Neural cell (in vitro differentiated cells): ENCODE measurements around the gene PACSIN2.

Experiments used
- MXI1 ChIP-seq: fragments of 450-650 bp; conservative IDR thresholded peaks from 2 replicates; pipeline ENCODE4 v1.6.1; 2014; ENCODE audit warnings: antibody characterized with exemption, mild to moderate bottlenecking; ENCODE audit not compliant: poor library complexity, severe bottlenecking
- TAF1 ChIP-seq: IDR thresholded peaks from 2 replicates; pipeline ENCODE4 v1.6.1; 2012; ENCODE audit warnings: low read depth
- TF ChIP-seq, protein P1 (sequence below): fragments of 450-650 bp; IDR thresholded peaks from 2 replicates; pipeline ENCODE4 v1.5.1; 2014; ENCODE audit warnings: antibody characterized with exemption, mild to moderate bottlenecking, moderate library complexity; ENCODE audit not compliant: poor library complexity, severe bottlenecking

DNA sequence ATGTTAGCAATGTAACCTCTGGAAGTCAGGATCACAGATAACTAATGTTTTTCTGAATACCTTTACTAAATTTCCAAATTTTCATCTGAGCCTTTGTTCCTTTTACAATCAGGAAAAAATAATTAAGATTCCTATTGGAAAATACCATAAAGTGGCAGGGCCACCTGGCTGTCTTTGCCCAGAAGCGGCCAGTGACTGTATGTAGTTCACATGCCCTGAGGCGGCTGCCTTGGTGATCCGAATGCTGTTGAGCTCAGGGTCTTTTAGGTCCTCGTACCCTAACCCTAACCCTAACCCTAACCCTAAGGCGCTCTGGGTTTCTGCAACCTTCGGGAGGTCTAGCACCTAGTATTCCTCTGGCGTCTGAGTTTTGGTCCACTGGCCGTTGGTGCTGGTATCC lies 149.4 kb downstream of the PACSIN2 start:
- TF ChIP-seq MXI1, result no peak
- TF ChIP-seq TAF1, result no peak
- TF ChIP-seq, protein P1, sequence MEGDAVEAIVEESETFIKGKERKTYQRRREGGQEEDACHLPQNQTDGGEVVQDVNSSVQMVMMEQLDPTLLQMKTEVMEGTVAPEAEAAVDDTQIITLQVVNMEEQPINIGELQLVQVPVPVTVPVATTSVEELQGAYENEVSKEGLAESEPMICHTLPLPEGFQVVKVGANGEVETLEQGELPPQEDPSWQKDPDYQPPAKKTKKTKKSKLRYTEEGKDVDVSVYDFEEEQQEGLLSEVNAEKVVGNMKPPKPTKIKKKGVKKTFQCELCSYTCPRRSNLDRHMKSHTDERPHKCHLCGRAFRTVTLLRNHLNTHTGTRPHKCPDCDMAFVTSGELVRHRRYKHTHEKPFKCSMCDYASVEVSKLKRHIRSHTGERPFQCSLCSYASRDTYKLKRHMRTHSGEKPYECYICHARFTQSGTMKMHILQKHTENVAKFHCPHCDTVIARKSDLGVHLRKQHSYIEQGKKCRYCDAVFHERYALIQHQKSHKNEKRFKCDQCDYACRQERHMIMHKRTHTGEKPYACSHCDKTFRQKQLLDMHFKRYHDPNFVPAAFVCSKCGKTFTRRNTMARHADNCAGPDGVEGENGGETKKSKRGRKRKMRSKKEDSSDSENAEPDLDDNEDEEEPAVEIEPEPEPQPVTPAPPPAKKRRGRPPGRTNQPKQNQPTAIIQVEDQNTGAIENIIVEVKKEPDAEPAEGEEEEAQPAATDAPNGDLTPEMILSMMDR, result no peak
